Jurkat, Clone E6-1 (cell line): Measurements from ENCODE around the gene RRP15.

Experiments
- DNase-seq: peaks from one replicate; pipeline ENCODE4 v3.0.0-alpha.2; 2011; ENCODE audit warnings: low read depth, low spot score
- H3K4me3 ChIP-seq: 2 replicates; pipeline ENCODE4 v1.5.1; 2011; ENCODE audit warnings: mild to moderate bottlenecking, low read length, control low read depth, moderate library complexity

RRP15 gene

GRCh38 chr1:218328769-218329168 lies 43.7 kb downstream of the RRP15 start:
- no peak for DNase-seq
- no peak overlapping the region for H3K4me3 ChIP-seq

GRCh38 chr1:218330043-218330623 lies 45.0 kb downstream of the RRP15 start:
- H3K4me3 ChIP-seq = no peak overlapping the region
- DNase-seq = peak; percentile 17

- no peak for DNase-seq
Observed at GRCh38 chr1:218332416-218332815, 47.3 kb downstream of the RRP15 start.

GRCh38 chr1:218336328-218336727 lies 51.2 kb downstream of the RRP15 start:
- H3K4me3 ChIP-seq = no peak overlapping the region
- DNase-seq = no peak

More at GRCh38 chr1:218332416-218332815, 47.3 kb downstream of the RRP15 start:
- no peak overlapping the region for H3K4me3 ChIP-seq

GRCh38 chr1:218339267-218339831 lies 54.3 kb downstream of the RRP15 start:
- peak; percentile 26 for DNase-seq

GRCh38 chr1:218341325-218341724 lies 56.2 kb downstream of the RRP15 start:
- DNase-seq = no peak
- no peak overlapping the region for H3K4me3 ChIP-seq

More at GRCh38 chr1:218339267-218339831, 54.3 kb downstream of the RRP15 start:
- no peak overlapping the region for H3K4me3 ChIP-seq

- no peak for DNase-seq
- no peak overlapping the region for H3K4me3 ChIP-seq
Observed at GRCh38 chr1:218342091-218342490, 57.0 kb downstream of the RRP15 start.

- H3K4me3 ChIP-seq = peak within 1 kb of the TSS; percentile 44
- no peak for DNase-seq
Observed at GRCh38 chr1:218344814-218345672, 60.0 kb downstream of the RRP15 start, which contains the start of gene TGFB2. TGFB2 (plus strand) TSS chr1:218345336; CDS start chr1:218346702, 1,366 bp downstream.

GRCh38 chr1:218345673-218346390 lies 60.7 kb downstream of the RRP15 start:
- DNase-seq = peak; percentile 38
- peak overlapping the region; percentile 44 for H3K4me3 ChIP-seq

GRCh38 chr1:218346391-218347204 lies 61.5 kb downstream of the RRP15 start:
- H3K4me3 ChIP-seq = peak overlapping the region; percentile 44
- no peak for DNase-seq

GRCh38 chr1:218347336-218347722 lies 62.2 kb downstream of the RRP15 start:
- H3K4me3 ChIP-seq = no peak overlapping the region
- no peak for DNase-seq

GRCh38 chr1:218347723-218348627 lies 62.9 kb downstream of the RRP15 start:
- DNase-seq = no peak
- no peak overlapping the region for H3K4me3 ChIP-seq

GRCh38 chr1:218348628-218349071 lies 63.6 kb downstream of the RRP15 start:
- no peak overlapping the region for H3K4me3 ChIP-seq
- DNase-seq = no peak

GRCh38 chr1:218349348-218350034 lies 64.4 kb downstream of the RRP15 start:
- DNase-seq = no peak
- H3K4me3 ChIP-seq = no peak overlapping the region

GRCh38 chr1:218350035-218350525 lies 65.0 kb downstream of the RRP15 start:
- no peak for DNase-seq
- H3K4me3 ChIP-seq = no peak overlapping the region

- H3K4me3 ChIP-seq = no peak overlapping the region
- DNase-seq = no peak
Observed at GRCh38 chr1:218350801-218351266, 65.7 kb downstream of the RRP15 start.
